ENCODE data around the gene INTS7. TPM values are rescaled to one million over a fixed set of nuclear protein-coding genes. Genes with fewer than 3 reads are reported as not detected.

INTS7 gene
- total RNA-seq, 1 donor from 2014 or later = 9.6 TPM

- ATAC-seq (no peak), DNase-seq (ENCODE audit: missing footprints) (no peak)
- intact Hi-C loops (cut with DNase I) = no loop called here
These were observed 140.1 kb downstream of the INTS7 start for GRCh38 chr1:211895126-211895759.

- no peak for ATAC-seq
- no peak for DNase-seq (ENCODE audit: missing footprints)
- intact Hi-C loops (cut with DNase I) = no loop called here
These were observed 141.0 kb downstream of the INTS7 start for GRCh38 chr1:211894312-211894711.

GRCh38 chr1:211893260-211893659 is 142.1 kb downstream of the INTS7 start:
- intact Hi-C loops (cut with DNase I) = no loop called here
- no peak for ATAC-seq

GRCh38 chr1:211892577-211892976 is 142.8 kb downstream of the INTS7 start:
- intact Hi-C loops (cut with DNase I) = no loop called here
- ATAC-seq = no peak
- DNase-seq (ENCODE audit: missing footprints) = no peak

More at GRCh38 chr1:211893260-211893659, 142.1 kb downstream of the INTS7 start:
- no peak for DNase-seq (ENCODE audit: missing footprints)

GRCh38 chr1:211891708-211892107 is 143.6 kb downstream of the INTS7 start:
- no peak for ATAC-seq
- no peak for DNase-seq (ENCODE audit: missing footprints)
- intact Hi-C loops (cut with DNase I) = no loop called here

Small RNA genes within 50 kb of the gene (microRNA-seq; reads per million reads assigned to microRNA genes)
- gene MIR3122 = not detected

Other genes with a start within 250 kb of the INTS7 start
- 22.2 TPM for gene LPGAT1, start 204.8 kb downstream of the INTS7 start, total RNA-seq
- gene DTL, start 191 bp upstream of the INTS7 start, total RNA-seq = 1.3 TPM
- 80.8 TPM for gene PPP2R5A, start 249.9 kb upstream of the INTS7 start, total RNA-seq

Data from Right ventricle myocardium inferior (tissue), 1 donor.